GM18909 (cell line): ENCODE data around the gene ACTA2.

Experiments
- ATAC-seq: cut with Tn5 transposase; IDR thresholded peaks from one replicate; pipeline ENCODE4 v1.9.1; 2021; ENCODE audit warnings: mild to moderate bottlenecking; ENCODE audit not compliant: unreplicated experiment, poor library complexity

ACTA2 gene

DNA sequence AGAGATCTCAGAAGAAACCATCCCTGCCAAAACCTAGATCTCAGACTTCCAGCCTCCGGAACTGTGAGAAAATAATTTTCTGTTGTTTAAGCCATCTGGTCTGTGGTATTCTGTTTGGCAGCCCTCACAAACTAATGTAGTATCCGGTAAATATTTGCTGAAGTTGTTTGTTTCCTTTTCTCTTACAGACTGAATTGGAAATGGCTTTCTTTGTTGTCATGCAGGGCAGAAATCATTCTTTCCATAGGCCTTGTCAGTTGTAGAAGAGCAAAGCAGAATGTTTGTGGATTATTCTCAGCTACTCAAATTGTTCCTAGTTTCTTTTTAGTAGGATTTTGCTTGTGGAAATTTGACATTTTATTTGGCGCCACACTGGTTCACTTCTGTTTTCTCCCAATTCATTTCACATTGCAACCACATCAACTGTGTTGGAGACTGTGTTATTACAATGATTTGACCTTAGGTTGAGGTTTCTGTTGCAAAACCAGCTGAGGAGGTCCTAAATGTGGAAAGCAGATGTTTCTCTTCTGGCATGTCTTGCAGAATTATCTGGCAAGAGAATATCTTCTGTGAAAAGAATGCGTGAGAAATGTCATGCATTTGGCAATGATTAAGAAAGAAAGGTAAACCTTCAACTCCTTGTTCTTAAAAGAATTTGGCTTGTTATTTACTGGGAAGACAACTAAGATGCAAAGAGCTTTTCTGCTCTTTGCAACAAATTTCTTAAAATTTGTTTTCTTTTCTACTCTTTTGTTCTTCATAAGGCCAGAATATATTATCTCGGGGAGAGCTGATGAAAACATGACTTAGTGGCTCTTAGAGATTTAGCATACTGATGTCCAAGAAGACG is 25.8 kb downstream of the ACTA2 start:
- no peak for ATAC-seq

GRCh38 chr10:88923520-88923919 is 29.1 kb downstream of the ACTA2 start:
- ATAC-seq, result no peak

DNA sequence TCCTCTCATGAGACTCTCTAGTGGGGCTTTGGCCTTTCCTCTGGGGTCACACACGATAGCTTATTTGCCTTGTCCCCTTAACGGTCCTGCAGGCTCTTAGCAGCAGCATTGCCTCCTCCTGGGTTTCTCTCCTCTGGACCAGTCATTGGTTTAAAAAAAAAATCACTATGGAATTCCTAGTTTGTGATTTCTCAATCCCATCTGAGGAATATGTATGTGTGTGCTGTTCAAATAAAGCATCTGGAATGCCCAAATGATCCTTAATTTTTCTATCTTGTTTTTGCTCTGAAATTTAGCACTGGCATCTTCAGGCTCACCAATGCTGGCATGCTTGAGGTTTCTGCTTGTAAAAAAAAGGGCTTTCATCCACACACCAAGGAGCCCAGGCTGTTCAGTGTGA is 30.5 kb downstream of the ACTA2 start:
- ATAC-seq, result no peak

DNA sequence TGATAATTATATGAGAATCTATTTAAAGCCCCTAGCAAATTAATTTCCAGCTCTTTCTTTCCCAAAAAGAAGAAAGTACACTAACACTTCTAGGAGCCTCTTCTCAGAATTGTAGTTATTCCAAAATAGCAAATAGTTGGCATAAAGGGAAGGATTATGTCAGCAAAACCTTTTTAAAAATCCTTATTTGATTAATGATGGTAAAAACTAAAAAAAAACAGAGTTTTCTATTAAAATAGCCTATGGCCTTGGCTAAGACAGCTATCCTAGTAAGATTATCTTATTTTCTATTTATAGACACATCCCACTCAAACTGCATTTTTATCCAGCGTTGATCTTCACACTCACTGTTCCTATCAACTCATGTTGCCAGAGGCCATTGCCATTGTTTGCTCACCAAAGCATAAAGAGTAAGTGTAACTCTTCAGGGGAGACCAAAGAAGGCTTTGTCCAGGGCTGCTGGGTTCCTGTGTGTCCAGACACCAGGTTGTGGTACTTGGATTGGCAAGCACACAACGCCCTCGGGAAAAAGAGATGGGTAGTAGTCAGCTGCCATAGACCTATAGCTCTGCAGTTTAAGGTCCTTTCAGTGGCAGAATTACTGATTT is 31.5 kb downstream of the ACTA2 start:
- ATAC-seq, result no peak

DNA sequence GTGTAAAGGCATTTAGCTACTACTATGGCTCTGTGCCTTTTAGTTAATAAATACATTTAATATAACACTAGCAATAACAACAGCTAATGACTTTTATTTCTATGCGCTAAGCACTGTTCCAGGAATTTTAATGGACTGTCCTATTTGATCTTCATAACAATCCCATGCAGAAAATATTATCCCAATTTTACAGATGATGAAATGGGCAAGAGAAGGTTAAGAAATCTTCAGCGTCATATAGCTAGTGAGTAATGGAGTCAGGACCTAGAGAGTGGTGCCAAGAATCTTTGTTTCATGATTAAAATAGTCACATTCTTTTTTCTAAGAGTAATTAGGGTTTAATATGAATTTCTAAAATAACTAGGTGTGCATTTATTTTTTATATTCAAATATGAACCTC is 32.4 kb downstream of the ACTA2 start:
- ATAC-seq, result no peak

- ATAC-seq, result no peak
Measured at GRCh38 chr10:88919041-88919440, 33.5 kb downstream of the ACTA2 start.

- ATAC-seq, result no peak
Measured at GRCh38 chr10:88918191-88918905, 34.2 kb downstream of the ACTA2 start.

GRCh38 chr10:88916986-88917385 is 35.6 kb downstream of the ACTA2 start:
- ATAC-seq, result no peak

GRCh38 chr10:88916231-88916630 is 36.3 kb downstream of the ACTA2 start:
- no peak for ATAC-seq

DNA sequence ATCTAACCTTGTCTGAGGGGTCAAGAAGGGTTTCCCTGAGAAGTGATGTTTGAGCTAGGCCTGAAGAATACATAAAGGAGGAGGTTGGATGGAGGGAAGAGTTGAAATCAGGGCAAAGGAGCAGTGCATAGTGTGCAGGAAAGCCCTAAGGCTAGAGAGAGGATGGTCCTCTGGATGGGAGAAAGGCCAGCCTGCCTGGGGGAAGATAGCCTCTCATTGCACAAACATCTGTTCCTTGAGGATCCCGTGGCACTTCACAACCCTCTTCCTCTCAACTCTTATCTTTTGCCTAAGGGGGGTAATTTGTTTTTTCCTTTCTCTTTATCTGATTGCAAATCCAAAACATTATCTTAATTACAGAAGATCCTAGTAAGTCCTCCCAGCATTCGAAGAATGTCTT is 36.8 kb downstream of the ACTA2 start:
- ATAC-seq, result no peak

DNA sequence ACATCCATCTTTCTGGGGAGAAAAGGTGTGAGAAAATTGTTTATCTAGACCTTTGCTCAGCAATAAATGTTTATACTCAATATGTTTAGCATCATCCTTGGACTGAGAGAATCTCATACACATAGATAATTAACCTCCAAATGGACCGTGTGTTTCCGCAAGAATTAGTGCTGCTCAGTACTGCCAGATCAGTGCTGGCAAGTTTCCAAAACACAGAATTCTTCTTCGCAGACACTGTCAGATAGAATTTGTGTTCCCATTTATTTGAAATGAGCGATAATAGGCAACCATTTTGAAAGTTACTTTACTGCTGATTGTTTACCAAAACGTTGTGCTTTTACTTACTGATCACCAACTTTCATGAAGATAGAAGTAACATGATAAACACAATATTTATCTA is 38.8 kb downstream of the ACTA2 start:
- no peak for ATAC-seq

DNA sequence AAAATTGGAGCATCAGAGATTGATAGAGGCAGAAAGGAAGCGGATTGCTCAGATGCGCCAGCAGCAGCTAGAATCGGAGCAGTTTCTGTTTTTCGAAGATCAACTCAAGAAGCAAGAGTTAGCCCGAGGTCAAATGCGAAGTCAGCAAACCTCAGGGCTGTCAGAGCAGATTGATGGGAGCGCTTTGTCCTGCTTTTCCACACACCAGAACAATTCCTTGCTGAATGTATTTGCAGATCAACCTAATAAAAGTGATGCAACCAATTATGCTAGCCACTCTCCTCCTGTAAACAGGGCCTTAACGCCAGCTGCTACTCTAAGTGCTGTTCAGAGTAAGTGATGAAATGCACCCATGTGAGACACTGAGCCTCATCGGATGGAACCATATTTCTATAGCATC is 39.4 kb downstream of the ACTA2 start:
- ATAC-seq, result no peak

- no peak for ATAC-seq
Measured at GRCh38 chr10:88911851-88912250, 40.7 kb downstream of the ACTA2 start.

- no peak for ATAC-seq
Measured at GRCh38 chr10:88911116-88911515, 41.5 kb downstream of the ACTA2 start.

GRCh38 chr10:88908194-88908593 is 44.4 kb downstream of the ACTA2 start:
- ATAC-seq, result no peak

- no peak for ATAC-seq
Measured at GRCh38 chr10:88906921-88907320, 45.7 kb downstream of the ACTA2 start.

DNA sequence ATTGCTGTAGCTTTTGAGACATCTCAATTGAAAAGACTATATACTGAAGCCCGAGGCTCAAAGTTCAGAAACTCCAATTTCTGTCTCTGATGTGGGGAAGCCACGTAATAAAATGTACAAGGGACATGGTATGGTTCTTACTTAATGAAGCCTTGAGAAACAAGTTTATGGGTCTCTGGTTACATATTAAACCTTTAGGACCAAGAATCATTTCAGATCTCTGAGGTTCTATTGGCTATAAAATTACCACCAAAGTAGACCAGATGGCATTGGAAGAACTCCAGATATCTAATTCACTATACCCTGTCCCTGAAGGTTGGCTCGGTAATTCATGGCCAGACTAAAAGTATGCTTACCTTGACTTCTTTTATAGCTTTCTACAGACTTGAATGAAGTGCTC is 48.9 kb downstream of the ACTA2 start:
- ATAC-seq, result no peak

- peak; percentile 43 for ATAC-seq
Measured at GRCh38 chr10:88901984-88902789, 50.4 kb downstream of the ACTA2 start.

DNA sequence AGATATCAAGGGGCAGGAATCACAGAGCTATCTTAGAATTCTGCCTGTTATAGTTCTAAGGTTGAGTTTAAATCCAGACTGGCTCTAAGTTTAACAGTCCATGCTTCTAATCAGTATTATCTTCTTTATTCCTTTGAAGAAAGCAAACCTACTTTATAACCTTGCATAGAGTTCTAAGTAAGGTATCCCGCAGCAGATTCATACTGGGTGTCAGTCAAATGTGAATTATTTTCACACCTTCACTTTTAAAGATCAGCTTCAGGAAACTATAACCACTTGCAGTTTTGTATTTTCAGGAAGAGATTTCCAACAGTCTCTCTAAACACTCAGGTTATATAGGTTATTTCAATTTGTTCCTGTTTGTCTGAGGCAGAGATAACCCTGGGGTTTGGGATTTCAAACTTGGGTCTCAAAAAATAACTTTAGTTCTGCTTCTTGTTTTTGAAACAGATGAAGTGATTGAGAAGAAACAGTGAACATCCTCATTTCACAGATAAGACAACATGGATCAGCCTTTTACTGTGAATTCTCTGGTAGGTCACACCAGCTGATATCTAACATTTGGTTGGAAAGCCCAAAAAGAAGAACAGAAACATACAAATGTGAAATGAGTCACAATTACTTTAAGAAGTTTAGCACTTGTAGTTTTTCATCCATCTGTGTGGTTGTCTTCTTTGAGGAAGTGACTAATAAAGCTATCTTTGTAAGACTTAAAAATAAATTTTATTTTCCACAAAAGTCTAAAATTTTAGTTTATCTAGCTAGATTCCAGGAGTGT is 51.2 kb downstream of the ACTA2 start:
- ATAC-seq, result peak; percentile 84

GRCh38 chr10:88899886-88900285 is 52.7 kb downstream of the ACTA2 start:
- no peak for ATAC-seq
